Osteocyte (in vitro differentiated cells): Measurements from ENCODE around the gene ANKS1B. TPM values are rescaled to one million over a fixed set of nuclear protein-coding genes. Genes with fewer than 3 reads are reported as not detected.

Source experiments
- DNase-seq: peaks from one replicate; pipeline ENCODE4 v3.0.0; 2021; ENCODE audit warnings: mixed read lengths; ENCODE audit not compliant: unreplicated experiment; ENCODE audit errors: extremely low spot score
- H3K27ac Mint-ChIP-seq: one replicate; pipeline ENCODE4 v1.8.0; 2021; ENCODE audit warnings: mild to moderate bottlenecking, mixed read lengths; ENCODE audit not compliant: unreplicated experiment
- H3K27me3 Mint-ChIP-seq: one replicate; pipeline ENCODE4 v1.8.0; 2021; ENCODE audit warnings: mixed read lengths; ENCODE audit not compliant: unreplicated experiment
- H3K36me3 Mint-ChIP-seq: one replicate; pipeline ENCODE4 v1.8.0; 2021; ENCODE audit warnings: mixed read lengths; ENCODE audit not compliant: unreplicated experiment
- H3K4me1 Mint-ChIP-seq: one replicate; pipeline ENCODE4 v1.8.0; 2021; ENCODE audit warnings: mixed read lengths; ENCODE audit not compliant: unreplicated experiment
- H3K4me3 Mint-ChIP-seq: one replicate; pipeline ENCODE4 v1.8.0; 2021; ENCODE audit warnings: mild to moderate bottlenecking, moderate library complexity, mixed read lengths; ENCODE audit not compliant: unreplicated experiment
- H3K9me3 Mint-ChIP-seq: one replicate; pipeline ENCODE4 v1.8.0; 2021; ENCODE audit warnings: mixed read lengths; ENCODE audit not compliant: unreplicated experiment
- CTCF ChIP-seq: fragments of 200-600 bp; sonication (generic); IDR thresholded peaks from 2 replicates; pipeline ENCODE4 v1.5.0; 2021; ENCODE audit warnings: antibody characterized with exemption, mild to moderate bottlenecking, moderate library complexity
- total RNA-seq: library from RNA; stranded (reverse); gene quantifications from 2 replicates; pipeline ENCODE4 v1.2.1, GENCODE V29; 2021

ANKS1B gene
- total RNA-seq, 1 donor from 2014 or later, result 0.70 TPM

- Mint-ChIP-seq H3K36me3 (no peaks in the 10 kb centered on the region), H3K4me3 (no peak overlapping the region), H3K4me1 (no peaks in the 10 kb centered on the region)
These were observed 964.9 kb downstream of the ANKS1B start for GRCh38 chr12:99019798-99020197.

DNA sequence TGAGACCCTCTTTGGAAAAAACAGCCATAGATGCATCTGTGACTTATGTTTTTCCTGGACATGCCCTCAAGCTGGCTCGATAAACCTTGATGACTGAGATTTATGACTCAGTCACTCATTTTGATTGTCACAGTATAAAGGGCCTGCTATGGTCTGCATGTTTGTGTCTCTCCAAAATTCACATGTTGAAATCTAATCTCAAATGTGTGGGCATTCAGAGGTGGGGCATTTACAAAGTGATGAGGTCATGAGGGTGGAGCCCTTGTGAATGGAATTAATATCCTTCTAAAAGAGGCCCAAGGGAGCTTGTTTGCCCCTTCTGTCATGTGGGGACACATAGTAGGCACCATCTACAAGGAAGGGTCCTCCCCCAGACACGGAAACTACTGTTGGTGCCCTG is 966.8 kb downstream of the ANKS1B start:
- DNase-seq, result no peak
- no peak overlapping the region for H3K4me3 Mint-ChIP-seq
- no peak overlapping the region for H3K27ac Mint-ChIP-seq
- TF ChIP-seq CTCF, result no peak
- no peaks in the 10 kb centered on the region for H3K9me3 Mint-ChIP-seq
- H3K27me3 Mint-ChIP-seq, result peaks cover 9% of the 10 kb centered on the region
- no peaks in the 10 kb centered on the region for H3K4me1 Mint-ChIP-seq
- no peaks in the 10 kb centered on the region for H3K36me3 Mint-ChIP-seq

More at GRCh38 chr12:99019798-99020197, 964.9 kb downstream of the ANKS1B start:
- Mint-ChIP-seq H3K9me3 (no peaks in the 10 kb centered on the region), H3K27ac (no peak overlapping the region), H3K27me3 (peaks cover 15% of the 10 kb centered on the region)
- no peak for TF ChIP-seq CTCF
- no peak for DNase-seq

GRCh38 chr12:99009654-99010296 is 975.0 kb downstream of the ANKS1B start:
- DNase-seq, result no peak
- H3K9me3 Mint-ChIP-seq, result no peaks in the 10 kb centered on the region
- H3K27me3 Mint-ChIP-seq, result peaks cover 15% of the 10 kb centered on the region
- no peak overlapping the region for H3K27ac Mint-ChIP-seq
- H3K4me1 Mint-ChIP-seq, result no peaks in the 10 kb centered on the region
- TF ChIP-seq CTCF, result no peak
- no peaks in the 10 kb centered on the region for H3K36me3 Mint-ChIP-seq
- no peak overlapping the region for H3K4me3 Mint-ChIP-seq

DNA sequence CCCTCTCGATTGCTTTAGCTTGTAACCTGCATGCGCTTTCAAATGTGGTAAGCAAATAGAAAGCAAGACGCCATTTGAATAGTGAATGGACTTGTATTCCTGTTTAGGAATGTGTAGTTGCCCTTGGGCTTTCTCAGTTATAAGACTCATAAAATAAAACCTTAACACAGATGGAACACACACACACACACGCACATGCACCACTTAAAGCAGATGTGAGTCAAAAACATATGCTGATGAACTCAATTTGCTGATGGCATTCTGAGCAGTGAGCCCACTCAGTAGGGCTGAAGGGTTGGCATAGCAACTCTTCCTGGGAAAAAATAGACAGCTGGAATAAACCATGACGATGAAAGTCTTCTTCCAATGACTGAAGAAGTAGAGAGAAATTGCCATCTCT is 979.1 kb downstream of the ANKS1B start:
- no peak overlapping the region for H3K27ac Mint-ChIP-seq
- H3K4me1 Mint-ChIP-seq, result no peaks in the 10 kb centered on the region
- H3K36me3 Mint-ChIP-seq, result no peaks in the 10 kb centered on the region
- H3K9me3 Mint-ChIP-seq, result no peaks in the 10 kb centered on the region
- DNase-seq, result no peak
- H3K27me3 Mint-ChIP-seq, result peaks cover 20% of the 10 kb centered on the region
- TF ChIP-seq CTCF, result no peak
- H3K4me3 Mint-ChIP-seq, result no peak overlapping the region

- no peak overlapping the region for H3K27ac Mint-ChIP-seq
- DNase-seq, result no peak
- H3K4me3 Mint-ChIP-seq, result no peak overlapping the region
- H3K9me3 Mint-ChIP-seq, result no peaks in the 10 kb centered on the region
- H3K36me3 Mint-ChIP-seq, result no peaks in the 10 kb centered on the region
- no peaks in the 10 kb centered on the region for H3K4me1 Mint-ChIP-seq
- peaks cover 22% of the 10 kb centered on the region for H3K27me3 Mint-ChIP-seq
- TF ChIP-seq CTCF, result no peak
These were observed 979.8 kb downstream of the ANKS1B start for GRCh38 chr12:99004799-99005466.
